Middle frontal gyrus (tissue), 1 donor: ENCODE results near the gene TTC3.

Experiments
- DNase-seq: peaks from one replicate; pipeline ENCODE4 v3.0.0-alpha.2; 2015; ENCODE audit warnings: low spot score; ENCODE audit errors: extremely low spot score

TTC3 gene

DNA sequence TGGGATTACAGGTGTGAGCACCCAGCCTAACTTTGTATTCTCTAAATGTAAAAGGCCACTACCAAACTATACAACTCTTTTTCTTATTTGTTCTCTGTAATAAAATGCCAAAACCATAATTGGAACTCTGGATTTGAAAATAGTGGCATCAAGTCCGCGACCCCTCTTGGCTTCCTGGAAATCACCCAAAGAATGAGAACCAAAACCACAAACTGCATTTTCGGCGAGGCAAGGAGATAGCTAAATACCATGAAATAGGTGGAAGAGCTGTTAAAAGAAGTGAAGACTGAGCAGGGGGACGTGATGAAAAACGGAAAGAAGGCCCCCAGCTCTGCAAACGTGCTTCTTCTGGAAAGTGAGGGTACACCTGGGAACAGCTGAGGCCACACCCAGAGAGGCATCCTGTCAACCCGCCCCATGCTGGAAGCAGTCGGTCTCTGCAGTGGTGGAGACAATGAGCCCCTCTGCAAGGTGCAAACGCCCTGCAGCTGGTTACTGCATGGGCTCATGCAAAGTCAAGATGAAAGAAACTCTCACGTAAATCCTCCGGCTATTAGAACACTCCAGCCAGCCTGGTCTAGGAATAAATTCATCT, 171.5 kb downstream of the TTC3 start:
- no peak for DNase-seq

DNA sequence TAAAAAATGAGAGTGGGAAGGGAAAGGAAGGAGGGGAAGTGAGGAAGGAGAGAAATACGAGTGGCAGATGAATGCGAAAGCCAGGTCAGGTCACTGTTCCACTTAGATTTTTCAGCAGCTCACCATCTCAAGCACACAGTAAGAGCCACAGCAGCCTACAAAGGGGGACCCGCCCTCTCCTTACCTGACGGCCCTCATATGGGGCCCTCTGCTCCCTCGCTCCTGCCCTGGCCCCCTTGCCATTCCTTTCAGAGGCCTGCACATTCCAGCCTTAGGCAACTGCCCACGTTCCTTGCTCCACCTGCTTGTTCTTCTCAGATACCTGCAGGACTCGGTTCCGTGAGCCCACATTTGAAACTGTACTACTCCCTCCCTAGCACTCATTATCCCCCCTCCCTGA, 172.1 kb downstream of the TTC3 start:
- DNase-seq = no peak

DNA sequence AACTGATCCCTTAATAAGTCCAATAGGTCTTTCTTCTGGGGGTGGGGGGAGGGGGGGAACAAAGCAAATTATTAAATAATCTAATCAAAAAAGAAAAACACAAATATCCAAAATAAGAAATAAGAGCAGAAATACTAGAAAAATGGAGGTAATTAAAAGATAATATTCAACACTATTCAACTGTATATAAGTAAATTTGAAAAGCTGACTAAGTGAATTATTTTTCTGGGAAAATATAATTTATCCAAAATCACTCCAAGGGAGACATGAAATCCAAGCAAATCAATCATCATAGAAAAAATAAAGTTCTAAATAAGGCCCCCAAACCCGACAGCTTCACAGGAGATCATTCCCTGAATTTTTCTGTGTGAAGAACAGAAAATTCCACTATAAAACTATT, 175.2 kb downstream of the TTC3 start:
- DNase-seq = no peak

DNA sequence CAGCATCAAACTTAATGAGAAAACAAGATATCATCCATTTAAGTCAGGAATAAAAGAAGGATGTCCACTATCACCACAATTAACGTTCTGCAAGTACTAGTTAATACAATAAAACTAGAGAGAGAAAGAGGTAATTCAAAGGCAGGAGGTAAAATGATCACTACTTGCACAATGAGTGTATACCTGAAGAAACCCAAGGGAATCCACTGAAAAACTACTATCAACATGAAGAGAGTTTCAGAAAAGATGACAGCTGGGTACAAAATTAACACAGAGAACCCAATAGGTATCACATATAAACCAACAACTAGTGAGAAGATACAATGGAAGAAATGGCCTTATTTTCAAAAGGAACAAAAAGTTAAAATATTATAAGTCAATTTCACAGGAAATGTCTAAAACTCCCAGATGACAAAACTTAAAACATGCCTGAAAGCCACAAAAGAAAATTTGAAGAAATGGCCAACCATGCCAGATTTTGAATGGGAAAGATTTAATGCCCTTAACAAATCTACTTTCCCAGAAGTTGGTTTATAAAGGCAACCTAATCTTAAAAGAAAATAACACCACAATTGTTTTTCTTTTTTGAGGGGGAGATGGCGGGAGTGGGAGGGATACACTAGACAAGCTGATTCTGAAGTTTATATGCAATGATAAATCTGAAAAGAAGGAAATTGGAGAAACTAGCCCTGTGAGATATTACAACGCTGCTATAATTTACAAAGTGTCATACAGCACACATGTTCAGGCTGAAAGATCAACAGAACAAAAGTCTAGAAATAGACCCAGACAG, 176.3 kb downstream of the TTC3 start:
- DNase-seq = no peak

DNA sequence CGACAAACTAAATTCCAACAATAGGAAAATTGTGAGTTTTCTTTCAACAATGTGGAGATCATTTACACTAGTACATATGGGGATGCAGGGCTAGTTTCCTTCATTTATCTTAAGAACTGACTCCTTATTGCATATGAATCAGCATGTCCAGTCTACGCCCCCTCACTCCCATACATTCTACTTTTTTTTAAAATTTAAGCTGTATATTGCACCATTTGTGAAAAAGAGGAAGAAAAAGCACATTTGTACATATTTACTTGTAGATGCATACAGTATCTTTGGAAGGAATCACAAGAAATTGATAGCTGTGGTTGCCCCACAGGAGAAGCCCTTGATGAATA, 178.2 kb downstream of the TTC3 start:
- DNase-seq = no peak
